ENCODE measurements around the gene GRK1.
A peak's percentile ranks its signal among the peaks of the same experiment; 100 is the strongest.
"Not testable (repeated sequence)": the region's sequence is repeated elsewhere in the genome, so short reads cannot be mapped to it uniquely, and the experiment has no call there.

The GRK1 gene

DNA sequence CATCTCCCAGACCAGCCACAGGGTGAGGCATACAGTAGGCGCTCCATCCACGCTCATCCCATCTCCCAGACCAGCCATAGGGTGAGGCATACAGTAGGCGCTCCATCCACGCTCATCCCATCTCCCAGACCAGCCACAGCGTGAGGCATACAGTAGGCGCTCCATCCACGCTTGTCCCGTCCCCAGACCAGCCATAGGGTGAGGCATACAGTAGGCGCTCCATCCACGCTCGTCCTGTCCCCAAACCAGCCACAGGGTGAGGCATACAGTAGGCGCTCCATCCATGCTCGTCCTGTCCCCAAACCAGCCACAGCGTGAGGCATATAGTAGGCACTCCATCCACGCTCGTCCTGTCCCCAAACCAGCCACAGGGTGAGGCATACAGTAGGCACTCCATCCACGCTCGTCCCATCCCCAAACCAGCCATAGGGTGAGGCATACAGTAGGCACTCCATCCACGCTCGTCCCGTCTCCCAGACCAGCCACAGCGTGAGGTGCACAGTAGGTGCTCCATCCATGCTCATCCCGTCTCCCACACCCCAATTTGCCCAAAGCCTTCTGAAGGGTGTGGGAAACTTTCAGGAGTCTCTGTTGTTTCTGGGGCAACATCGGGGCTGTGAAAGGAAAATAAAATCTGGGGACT lies 78.6 kb downstream of the GRK1 start:
- DNase-seq, result not testable (repeated sequence)

DNA sequence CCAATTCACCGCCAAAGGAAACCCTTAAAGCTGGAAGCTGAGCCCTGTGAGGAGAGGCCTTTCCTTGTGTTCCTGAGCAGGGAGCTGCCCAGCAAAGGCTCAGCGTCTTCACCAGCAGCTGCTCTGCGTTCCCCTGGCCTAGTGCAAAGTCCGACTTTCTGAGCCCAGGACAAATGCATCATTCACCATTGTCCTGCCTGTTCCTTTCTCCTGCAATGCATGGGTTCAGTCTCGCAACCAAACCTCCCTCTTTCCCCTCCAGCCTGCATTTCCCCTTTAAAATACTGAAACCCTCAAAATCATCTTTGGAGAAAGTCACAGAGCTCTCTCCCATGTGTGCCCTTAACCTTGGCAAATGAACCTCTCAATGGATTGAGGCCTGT lies 79.1 kb downstream of the GRK1 start:
- DNase-seq, result no peak

DNA sequence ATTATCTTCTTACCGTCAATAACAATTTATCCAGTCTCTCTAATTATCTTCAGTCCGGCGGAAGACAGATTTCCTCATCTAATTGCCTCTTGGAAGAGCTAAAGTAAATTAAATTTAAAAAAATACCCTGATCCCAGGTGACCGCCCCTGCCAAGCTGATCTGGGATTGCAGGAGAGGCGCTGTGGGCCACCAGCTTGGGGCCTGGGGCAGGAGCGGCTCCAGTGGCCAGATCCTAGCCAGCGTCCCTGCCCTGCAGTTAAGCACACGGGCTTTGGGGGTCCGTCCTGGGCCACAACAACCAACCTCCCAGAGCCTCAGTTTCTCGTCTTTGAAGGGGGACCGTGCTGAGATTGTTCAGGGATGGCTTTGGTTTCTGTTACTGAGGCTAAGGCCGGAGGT lies 79.7 kb downstream of the GRK1 start:
- DNase-seq, result no peak

DNA sequence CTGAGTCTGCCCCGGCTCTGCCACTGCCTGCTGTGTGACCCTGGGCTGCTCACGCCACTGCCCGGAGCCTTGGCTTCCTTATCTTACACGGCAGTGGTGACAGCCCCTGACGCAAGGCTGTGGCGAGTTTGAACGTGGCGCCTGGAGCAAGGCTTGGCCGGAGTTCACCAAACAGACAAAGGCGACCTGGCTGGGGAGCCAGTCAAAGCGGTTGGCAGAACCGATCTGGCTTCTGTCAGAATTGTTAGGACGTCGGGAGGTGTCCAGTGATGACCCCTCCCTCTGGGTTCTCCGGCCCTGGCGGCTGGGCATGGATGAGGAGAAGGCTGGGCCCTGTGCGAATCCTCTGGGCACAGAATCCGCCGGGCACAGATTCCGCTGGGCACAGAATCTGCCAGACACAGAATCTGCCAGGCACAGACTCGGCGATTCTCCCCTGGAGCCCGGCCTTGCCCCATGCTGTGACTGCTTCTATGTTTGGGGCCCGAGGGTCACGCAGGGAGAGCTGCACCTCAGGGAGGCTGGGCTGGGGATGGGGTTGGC lies 80.3 kb downstream of the GRK1 start:
- DNase-seq, result no peak

DNA sequence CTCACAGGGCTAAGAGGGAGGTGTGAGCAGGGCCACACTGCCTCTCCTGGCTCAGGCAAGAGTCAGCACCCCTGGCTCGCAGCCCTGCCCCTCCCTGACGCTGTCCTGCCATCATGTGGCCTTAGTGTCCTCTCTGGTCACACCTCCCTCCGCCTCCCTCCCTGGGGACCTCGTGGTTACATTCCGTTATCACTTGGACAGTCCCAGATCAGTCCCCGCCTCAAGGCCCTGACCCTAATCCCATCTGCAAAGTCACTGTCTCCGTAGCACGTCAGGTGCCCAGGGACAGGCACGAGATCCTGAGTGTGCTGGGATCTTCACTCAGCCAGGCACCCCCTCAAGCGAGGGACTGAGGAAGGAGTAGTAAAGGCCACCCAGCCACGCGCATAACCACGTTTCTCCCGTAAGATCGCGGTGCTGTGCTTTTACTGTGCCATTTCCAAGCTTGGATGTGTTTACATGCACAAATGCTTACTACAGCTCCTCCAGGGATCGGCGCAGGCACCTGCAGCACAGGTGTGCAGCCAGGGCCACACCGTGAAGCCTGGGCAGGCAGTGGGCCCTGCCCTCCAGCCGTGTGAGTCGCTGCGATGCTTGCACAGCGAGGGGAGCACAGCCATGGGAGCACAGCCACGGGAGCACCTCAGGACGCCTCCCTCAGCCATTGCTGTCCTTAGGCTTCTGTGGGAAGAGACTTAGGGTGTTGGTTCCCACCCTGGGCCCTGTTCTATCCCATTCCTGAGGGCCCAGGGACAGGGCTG lies 81.3 kb downstream of the GRK1 start:
- no peak for DNase-seq

DNA sequence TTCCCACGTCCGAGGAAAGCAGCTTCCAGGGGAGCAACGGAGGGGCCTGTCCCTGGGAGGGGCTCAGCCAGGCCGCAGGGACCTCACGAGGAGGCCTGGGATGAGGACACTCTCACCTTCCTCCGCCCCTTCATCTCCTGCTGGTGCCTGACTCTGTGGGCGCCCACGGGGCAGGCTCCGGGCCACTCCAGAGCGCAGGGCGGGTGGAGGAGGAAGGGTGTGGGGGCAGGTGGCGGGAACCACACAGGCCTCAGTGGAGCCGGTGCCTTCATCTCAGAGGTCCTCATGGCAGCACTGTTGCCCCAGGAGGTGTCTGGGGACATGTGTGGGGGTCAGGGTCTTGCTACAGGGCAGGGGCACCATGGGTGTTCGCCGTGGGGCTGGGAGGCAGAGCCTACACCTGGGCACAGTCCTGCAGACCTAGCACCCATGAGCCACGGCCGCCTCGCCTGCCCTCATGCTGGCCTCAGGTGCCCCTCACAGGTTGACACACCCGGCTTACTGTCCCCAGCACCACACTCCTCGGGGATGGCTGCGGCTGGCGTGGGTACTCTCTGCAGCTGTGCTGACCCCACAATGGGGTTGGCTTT lies 81.9 kb downstream of the GRK1 start:
- DNase-seq, result no peak

DNA sequence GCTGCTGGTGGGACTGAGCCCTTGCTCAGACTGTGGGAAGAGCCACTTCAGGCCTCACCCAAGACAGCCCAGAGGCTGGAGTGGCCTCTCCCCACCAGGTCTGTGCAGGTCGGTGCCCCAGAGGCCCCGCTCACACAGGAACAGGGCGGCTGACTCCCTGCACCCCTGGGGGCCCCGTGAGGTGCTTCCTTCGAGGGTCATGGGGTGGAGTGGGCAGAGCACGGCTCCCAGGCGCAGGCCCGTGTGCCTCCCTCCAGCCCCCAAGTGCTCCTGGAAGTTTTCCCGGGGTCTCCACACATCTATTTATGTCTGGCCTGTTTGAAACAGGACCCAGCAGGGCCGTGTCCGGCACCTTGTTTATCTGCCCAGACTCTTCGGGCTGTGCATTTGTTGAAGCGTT lies 82.5 kb downstream of the GRK1 start:
- no peak for DNase-seq

DNA sequence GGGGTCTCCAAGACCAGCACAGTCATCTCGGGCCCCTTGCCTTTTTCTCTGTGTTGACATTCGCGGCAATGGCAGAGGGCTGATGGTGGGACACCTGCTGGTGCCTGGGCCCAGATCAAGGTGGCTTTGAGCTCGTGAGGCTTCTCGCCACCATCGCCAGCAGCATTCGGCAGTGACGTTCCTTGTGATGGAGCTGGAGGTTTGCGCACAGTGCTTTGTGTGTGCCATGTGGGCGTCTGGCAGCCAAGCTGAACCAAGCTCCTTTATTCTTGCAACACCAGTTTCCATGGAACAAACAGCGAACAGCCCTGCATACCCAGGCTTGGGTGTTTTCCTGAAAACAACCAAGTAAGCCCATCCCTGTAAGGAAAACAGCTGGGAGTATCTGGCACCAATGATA lies 82.9 kb downstream of the GRK1 start:
- no peak for DNase-seq

DNA sequence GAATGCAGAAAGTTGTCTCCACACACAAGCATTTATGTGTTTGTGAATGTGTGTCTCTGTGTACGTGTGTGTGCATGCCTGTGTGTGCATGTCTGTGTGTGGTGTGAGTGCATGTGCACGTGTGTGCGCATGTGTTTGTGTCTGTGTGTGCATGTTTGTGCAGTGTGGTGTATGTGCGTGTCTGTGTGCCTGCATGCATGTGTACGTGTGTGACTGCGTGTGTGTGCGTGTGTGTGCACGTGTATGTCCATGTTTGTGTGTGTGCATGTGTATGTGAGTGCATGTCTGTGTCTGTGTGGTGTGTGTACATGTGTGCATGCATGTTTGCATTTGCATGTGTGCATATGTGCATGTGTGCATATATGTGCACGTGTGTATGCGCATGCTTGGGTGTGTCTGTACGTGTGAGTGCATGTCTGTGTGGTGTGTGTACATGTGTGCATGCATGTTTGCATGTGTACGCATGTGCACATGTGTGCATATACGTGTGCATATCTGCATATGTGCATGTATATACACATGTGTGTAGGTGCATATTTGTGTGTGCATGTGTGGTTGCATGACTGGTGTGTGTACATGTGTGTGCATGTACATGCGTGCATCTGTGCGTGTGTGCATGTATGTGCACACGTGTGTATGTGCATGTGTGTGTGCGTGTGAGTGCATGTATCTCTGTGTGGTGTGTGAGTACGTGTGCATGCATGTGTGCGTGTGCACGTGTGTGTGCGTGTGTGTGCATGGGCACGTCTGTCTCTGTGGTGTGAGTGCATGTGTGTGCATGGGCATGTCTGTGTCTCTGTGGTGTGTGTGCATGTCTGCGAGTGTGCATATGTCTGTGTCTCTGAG lies 83.8 kb downstream of the GRK1 start:
- no peak for DNase-seq

DNA sequence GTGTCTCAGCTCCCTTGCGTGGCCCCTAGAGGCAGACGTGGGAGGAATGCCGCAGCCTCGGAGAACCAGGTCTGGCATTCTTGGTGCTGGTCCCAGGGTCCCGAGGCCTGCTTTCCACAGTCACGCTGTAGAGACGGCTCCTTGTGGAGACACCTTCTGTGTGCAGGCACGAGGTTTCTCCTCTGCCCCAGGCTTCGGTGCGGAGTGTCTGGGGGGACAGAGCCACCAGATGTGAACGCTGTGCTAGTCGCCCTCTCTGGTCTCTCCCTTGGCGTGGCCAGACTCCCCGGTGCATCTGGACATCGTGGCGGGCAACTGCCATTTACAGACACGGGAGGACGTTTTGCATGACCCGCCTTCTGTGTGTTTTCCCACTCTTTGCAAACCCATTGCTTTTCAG lies 84.5 kb downstream of the GRK1 start:
- no peak for DNase-seq

DNA sequence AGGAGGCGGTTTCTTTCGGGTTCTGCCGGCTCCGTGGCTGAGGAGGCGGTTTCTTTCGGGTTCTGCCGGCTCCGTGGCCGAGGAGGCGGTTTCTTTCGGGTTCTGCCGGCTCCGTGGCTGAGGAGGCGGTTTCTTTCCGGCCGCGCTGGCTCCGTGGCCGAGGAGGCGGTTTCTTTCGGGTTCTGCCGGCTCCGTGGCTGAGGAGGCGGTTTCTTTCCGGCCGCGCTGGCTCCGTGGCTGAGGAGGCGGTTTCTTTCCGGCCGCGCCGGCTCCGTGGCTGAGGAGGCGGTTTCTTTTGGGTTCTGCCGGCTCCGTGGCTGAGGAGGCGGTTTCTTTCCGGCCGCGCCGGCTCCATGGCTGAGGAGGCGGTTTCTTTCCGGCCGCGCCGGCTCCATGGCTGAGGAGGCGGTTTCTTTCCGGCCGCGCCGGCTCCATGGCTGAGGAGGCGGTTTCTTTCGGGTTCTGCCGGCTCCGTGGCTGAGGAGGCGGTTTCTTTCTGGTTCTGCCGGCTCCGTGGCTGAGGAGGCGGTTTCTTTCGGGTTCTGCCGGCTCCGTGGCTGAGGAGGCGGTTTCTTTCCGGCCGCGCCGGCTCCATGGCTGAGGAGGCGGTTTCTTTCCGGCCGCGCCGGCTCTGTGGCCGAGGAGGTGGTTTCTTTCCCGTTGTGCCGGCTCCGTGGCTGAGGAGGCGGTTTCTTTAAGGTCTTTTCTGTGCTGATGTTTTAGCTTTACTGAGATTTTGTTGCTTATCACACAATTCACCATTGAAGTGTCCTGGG lies 85.4 kb downstream of the GRK1 start:
- DNase-seq, result not testable (repeated sequence)

DNA sequence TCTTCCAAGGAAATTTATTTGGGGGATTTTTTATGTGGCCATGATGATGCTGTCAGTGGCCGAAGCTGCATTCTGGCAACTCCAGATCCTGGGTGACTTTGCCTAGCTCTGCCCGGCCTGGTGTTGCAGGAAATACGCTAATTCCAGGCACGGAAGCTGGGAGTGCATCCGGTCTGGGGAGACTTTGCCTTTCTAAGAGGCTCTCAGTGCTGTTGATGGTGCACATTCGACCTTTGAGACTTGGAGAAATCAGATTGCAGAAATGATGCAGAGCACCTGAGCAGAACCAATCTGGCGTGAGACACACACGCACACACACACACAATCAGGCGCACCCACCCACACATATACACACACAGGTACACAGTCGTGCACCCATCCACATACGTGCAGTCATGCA lies 86.2 kb downstream of the GRK1 start:
- no peak for DNase-seq

DNA sequence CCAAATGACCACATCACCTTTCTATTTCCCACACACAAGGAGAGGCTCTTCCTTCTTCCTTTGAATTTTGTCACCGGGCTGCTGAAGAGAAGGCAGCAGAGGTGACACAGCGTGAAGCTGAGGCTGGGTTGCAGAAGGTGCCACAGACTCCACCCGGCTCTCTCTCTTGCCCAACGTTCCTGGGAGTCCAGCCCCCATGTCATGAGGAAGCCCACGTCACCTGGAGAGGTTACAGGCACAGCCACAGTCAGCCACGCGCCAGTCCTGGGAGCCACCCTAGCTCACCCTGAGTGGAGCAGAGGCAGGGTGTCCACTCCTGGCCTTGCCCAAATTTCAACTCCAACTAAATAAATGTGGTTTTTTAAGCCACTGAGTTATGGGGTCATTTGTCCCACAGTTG lies 87.2 kb downstream of the GRK1 start:
- DNase-seq, result no peak

DNA sequence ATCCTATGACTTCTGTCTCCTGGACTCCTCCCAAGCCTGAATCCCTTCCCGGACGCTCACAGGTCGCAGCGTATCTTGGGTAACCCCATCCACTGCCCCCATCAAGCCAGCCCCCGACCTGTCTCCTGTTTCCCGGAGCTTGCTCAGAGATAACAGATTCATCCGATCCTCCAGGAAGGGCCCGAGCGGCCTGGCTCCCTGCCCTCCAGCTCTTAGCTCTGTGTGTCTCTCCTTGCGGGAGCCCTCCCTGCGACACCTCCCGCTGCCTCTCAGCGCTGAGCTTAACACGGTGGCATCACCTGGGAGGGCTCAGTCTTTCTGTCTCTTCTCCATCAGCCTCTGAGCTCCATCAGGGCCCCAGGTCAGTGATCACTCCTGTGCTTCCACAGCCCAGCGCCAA lies 87.7 kb downstream of the GRK1 start:
- no peak for DNase-seq

DNA sequence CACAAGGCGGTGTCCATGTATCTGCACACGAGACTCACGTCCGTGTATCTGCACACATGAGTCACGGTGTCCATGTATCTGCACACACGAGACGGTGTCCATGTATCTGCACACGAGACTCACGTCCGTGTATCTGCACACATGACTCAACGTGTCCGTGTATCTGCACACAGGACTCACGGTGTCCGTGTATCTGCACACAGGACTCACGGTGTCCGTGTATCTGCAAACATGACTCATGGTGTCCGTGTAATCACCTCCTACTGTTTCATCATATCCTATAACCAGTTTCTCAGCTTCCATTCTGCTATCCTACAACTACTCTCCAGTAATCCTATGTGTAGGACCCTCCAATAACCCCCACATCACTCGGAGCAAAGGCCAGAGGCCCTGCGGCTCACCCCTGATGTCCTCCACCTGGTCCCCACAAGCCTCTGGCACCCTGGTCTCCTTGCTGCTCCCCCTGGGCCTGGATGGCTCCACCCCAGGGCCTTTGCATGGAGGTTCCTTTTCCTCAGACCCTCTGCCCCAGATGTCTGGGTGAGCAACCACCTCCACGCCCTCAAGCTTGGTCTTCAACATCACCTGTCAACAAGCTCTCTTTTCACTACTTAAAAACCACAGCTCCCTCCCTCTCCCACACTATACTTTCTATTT lies 89.5 kb downstream of the GRK1 start:
- DNase-seq, result no peak

DNA sequence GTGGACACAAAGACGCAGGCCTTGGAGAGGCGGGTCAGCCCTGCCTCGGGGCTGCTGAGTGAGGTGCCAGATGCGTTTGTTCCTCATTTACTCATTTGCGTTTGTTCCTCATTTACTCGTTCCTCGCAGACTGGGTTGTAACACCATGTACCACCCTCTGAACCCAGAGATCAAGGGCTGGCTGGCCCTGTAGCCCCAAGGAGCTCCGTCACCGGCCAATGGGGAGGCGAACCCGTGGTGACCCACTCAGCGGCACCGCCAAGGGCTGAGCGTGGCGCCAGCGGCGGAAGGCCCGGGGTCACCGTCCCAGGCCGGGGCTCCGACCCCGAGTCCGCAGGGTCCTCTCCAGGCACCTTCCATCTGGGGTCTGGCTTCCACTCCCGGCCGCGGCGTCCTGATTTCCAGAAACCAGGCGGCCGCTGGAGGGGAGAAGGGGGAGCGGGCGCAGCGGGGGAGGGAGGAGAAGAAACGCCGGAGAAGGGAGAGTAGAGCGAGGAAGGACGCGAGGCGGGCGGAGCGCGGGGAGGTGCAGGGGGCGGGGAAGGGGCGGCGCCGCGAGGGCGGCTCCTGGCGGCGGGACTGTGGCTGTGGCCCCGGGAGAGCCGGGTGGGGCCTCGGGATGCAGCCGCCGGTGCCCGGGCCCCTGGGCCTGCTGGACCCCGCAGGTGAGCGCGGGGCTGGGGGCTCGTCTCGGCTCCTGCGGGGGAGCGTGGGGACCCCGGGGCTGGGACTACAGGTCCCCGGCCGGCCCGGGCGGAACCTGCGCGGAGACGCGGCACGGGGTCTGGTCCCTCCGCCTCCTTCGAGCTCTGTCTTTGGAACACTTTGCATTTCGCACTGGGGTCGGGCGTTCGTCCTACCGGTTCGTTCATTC lies 91.9 kb downstream of the GRK1 start, which contains the start of gene TMEM255B:
TMEM255B (plus strand) TSS at position 576 of the 874 bp plus-strand sequence; CDS start at position 620, 44 bp downstream.
- peak; percentile 81 for DNase-seq

DNA sequence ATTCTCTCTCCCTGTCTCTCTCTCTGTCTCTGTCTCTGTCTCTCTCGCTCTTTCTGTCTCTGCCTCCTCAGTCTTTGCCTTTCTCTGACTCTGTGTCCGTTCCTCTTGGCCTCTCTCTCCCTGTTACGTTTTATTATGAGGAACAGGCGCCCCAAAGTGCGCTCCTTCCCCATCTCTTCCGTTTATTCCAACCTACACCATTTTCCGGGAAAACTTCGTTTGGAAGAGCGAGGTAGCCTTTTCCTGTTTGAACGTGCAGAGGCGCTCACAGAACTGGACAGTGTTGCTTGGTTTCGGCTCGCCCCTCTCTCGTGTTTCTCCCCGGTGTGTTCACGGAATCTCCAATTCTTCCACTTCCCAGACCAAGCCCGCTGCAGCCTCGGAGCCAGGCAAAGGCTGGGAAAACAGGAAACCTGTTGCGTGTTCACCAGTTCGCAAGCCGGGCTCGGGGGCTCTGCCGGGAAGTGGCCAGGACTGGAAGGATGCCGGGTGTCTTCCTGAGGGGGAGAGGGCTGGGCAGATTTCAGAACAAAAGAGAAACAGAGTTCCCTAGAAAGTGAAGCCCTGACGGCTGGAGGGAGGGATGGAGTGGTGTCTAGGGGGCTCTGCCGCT lies 92.6 kb downstream of the GRK1 start:
- DNase-seq, result peak; percentile 41

DNA sequence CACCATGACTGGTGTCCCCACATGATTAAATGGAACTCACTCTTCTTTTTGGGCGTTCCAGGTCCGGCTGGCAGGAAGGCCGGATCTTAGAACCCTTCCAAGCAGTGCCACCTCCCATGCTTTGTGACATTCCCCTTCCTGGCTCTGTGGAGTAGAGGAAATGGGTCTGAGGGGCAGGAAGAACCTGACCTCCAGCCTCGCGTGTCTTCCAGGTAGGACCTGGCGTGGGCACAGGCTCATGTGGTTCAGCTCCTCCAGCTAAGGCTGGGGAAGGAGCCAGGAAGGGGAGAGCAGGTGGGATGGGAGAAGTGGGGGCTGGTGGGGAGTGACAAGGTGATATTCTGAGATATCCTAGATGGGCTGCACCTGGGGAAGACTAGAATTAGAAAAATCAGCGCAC lies 94.1 kb downstream of the GRK1 start:
- no peak for DNase-seq

DNA sequence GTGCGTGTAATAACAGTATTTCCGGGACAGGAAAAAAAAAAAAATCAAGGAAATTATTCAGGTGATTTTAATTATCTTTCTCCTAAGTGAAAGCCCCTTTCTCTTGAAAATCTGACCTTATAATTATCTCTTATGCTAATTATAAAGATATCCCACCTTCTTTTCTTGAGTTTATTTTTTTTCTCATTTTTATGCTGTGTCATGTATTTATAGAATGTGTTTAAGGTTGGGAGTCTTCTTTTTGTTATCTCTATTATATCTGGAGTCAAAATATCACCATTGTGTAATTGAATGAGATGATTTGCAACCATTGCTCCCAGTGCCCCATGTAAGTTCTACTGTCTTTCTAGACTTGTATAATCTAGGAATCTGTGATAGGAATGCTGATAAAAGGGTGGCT lies 95.1 kb downstream of the GRK1 start:
- no peak for DNase-seq

DNA sequence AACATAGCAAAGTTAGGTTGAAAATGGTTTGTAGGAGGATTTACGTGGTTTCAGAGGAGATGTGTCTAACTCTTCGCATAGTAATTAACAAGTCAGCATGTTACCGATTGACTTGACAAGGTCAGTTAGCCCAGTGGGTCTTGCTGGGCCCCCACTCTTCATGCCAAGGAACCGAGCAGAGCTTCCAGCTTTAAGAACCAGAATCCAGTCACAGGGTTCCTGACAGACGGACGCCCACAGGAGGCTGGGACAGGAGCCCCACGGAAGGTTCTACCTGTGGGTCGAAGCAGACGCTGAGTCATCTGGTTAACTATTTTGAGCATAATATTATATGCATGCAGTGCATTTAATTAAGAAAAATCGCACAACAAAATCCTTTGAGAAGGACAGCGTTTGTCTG lies 95.5 kb downstream of the GRK1 start:
- no peak for DNase-seq
